NCI-H510A treated with DMSO at 0.1 percent for 48 hours (cell line): ENCODE measurements around the gene CHCHD6.

ENCODE experiments used
- DNase-seq: peaks from one replicate; lab custom pipeline; 2025; lab: John Stamatoyannopoulos, UW

CHCHD6 gene

GRCh38 chr3:126979046-126979628 lies 275.1 kb downstream of the CHCHD6 start:
- DNase-seq: no peak

GRCh38 chr3:126980266-126980811 lies 276.3 kb downstream of the CHCHD6 start:
- no peak for DNase-seq

GRCh38 chr3:126982126-126982470 lies 278.1 kb downstream of the CHCHD6 start:
- DNase-seq: no peak

- peak; percentile 28 for DNase-seq
These were observed 278.6 kb downstream of the CHCHD6 start, which contains the start of gene PLXNA1 for GRCh38 chr3:126982471-126983175. Gene PLXNA1, plus strand, starts transcription at chr3:126983115. Its CDS starts 5,479 bp downstream, at chr3:126988594.

- no peak for DNase-seq
These were observed 279.2 kb downstream of the CHCHD6 start for GRCh38 chr3:126983276-126983652.

GRCh38 chr3:126983653-126984390 lies 279.8 kb downstream of the CHCHD6 start:
- no peak for DNase-seq

DNA sequence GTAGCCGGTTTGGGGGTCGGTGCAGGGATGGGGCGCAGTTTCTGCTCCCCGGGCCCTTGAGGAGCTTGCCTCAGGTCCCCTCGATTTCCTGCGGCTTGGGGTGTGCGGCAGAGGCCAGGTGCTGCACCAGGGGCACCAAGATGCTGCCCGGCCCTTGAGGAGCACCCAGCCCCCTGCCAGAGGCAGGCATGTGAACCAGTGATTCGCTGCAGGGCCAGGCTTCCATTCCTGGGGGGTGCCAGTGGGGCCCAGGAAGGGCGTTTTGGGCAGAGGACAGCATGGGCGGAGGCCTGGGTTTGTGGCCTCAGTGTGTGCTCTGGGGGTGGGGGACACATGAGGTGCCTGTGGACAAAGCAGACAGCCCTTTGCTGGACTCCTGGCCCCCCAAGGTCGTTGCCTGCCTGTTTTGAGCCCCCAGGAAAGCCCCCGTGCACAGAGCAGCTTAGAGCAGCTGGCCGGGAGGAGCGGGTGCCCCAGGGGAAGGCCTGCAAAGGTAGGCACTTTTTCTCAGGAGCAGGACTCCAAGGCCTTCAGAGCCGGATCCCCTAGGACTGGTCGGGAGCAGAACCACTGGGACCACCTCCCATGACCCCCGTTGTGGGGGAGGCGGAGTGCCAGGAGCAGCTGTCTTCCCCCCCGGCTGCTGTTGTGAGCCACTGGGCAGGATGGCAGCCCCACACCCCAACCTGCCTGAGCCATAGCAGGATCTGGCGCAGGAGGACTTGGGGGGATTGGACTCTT lies 280.5 kb downstream of the CHCHD6 start:
- no peak for DNase-seq

GRCh38 chr3:126985132-126985985 lies 281.3 kb downstream of the CHCHD6 start:
- DNase-seq: no peak

DNA sequence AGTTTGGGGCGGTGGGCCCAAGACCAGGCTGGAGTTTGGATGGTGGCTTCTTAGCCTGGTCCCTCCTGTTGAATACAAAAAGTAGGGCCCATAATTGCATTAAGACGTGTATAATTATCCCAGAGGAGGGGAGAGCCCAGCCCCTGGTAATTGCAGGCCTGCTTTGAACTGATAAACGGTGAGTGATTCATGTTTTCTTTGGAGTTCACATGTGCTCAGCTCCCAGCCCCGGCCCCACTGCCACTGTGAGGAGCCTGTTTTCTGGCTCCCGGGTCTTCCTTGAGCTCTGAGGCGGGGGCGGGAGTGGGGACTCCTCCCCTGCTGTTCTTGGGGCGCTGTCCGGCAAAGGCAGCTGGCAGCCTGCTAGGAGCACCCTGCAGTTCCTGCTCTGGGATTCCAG lies 282.0 kb downstream of the CHCHD6 start:
- DNase-seq: no peak

- no peak for DNase-seq
These were observed 283.1 kb downstream of the CHCHD6 start for GRCh38 chr3:126987129-126987528.

GRCh38 chr3:126987596-126987995 lies 283.6 kb downstream of the CHCHD6 start:
- DNase-seq: no peak

- DNase-seq: no peak
These were observed 284.5 kb downstream of the CHCHD6 start for GRCh38 chr3:126988451-126989021.

- DNase-seq: no peak
These were observed 285.4 kb downstream of the CHCHD6 start for GRCh38 chr3:126989316-126990023.

GRCh38 chr3:126990024-126990700 lies 286.1 kb downstream of the CHCHD6 start:
- DNase-seq: no peak

GRCh38 chr3:126990890-126991289 lies 286.9 kb downstream of the CHCHD6 start:
- DNase-seq: no peak

DNA sequence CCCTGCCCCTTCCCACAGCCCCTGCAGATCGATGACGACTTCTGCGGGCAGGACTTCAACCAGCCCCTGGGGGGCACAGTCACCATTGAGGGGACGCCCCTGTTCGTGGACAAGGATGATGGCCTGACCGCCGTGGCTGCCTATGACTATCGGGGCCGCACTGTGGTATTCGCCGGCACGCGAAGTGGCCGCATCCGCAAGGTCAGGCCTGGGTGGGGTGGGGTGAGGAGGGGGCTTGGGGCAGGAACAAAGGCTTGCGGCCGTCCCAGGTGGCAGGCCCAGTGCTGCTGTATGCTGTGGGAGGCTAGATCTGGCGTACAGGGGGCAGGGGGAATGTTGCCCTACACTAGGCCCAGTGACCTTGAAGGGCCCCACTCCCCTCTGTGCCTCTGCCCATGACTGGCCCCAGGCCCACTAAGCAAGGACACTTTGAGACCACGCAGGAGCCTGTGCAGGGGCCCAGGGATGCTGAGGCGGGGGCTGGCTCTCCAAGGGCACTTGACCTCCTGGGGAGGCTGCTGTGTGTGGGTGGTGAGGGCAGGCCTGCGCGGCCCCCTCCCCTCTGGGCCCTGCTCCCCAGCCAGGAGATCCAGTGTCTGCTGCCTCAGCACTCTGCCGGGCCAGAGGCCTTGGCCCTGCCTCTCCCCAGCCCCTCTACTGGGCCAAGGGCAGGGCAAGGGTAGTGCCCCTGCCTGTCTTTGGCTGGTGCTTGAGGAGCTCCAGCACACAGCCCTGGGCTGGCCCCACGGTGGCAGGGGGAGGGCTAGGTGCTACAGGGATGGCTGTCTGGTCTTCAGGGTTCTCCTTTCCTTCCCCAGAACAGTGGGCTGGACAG lies 287.5 kb downstream of the CHCHD6 start:
- no peak for DNase-seq

- DNase-seq: no peak
These were observed 288.2 kb downstream of the CHCHD6 start for GRCh38 chr3:126992216-126992615.

DNA sequence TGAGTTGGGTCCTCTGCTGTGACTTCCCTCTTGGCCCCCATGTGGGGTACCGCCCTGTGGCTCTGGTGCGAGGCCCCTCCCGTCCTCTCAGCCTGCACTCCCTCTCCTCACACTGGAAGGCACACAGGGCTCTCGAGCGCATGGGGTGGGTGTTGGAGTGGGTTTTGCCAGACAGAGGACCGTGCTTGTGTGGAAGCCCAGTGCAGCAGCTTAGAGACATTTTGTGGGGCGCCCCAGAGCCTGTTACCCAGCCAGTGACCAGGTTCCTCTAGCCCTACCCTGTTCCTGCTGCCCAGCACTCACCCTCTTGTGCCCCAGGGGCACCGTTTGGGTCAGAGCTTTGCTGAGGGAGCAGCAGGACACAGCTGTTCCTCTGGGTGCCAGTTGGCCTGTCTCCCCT lies 288.7 kb downstream of the CHCHD6 start:
- DNase-seq: no peak

DNA sequence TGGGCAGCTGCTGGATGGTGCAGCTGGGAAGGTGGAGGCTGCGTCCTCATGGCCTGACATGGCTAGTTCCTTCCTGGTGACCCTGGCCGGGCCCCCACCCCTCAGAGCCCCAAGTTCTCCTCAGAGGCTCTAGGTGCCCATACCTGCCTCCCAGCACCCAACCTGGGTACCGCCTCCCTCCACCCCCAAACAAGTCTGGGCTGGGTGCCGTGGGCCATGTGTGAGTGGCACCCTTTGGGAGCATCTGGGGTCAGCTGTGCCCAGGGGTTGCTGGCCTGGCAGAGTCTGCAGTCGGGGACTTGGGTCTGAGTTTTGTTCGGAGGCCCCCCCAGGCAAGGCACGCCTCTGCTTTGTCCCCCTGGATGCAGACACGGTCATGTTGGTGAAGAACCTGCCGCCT lies 289.4 kb downstream of the CHCHD6 start:
- DNase-seq: no peak
